ENCODE measurements around the gene LILRA1.
"Not testable (repeated sequence)": the region's sequence is repeated elsewhere in the genome, so short reads cannot be mapped to it uniquely, and the experiment has no call there.

Gene LILRA1

GRCh38 chr19:54624934-54625730 lies 31.7 kb downstream of the LILRA1 start:
- ATAC-seq, DNase-seq: not testable (repeated sequence)

GRCh38 chr19:54626757-54627156 lies 33.3 kb downstream of the LILRA1 start:
- ATAC-seq (no peak), DNase-seq (no peak)

GRCh38 chr19:54627912-54628311 lies 34.5 kb downstream of the LILRA1 start:
- not testable (repeated sequence) for ATAC-seq, DNase-seq

- DNase-seq, ATAC-seq: not testable (repeated sequence)
Measured at GRCh38 chr19:54630262-54630661, 36.8 kb downstream of the LILRA1 start, which contains the start of gene LILRB1. Gene LILRB1 (plus strand): TSS chr19:54630484. CDS start chr19:54631074, 590 bp downstream.

GRCh38 chr19:54630782-54631181 lies 37.4 kb downstream of the LILRA1 start:
- no peak for ATAC-seq
- DNase-seq: no peak

GRCh38 chr19:54631489-54632337 lies 38.3 kb downstream of the LILRA1 start:
- not testable (repeated sequence) for DNase-seq, ATAC-seq

- DNase-seq, ATAC-seq: not testable (repeated sequence)
Measured at GRCh38 chr19:54632517-54632916, 39.1 kb downstream of the LILRA1 start.

GRCh38 chr19:54633401-54633800 lies 40.0 kb downstream of the LILRA1 start:
- peak; percentile 36 for ATAC-seq

GRCh38 chr19:54636081-54636480 lies 42.6 kb downstream of the LILRA1 start:
- ATAC-seq, DNase-seq: not testable (repeated sequence)

More at GRCh38 chr19:54633401-54633800, 40.0 kb downstream of the LILRA1 start:
- no peak for DNase-seq

GRCh38 chr19:54638683-54639082 lies 45.3 kb downstream of the LILRA1 start:
- ATAC-seq (no peak), DNase-seq (no peak)

- ATAC-seq, DNase-seq: not testable (repeated sequence)
Measured at GRCh38 chr19:54642953-54643352, 49.5 kb downstream of the LILRA1 start.

- not testable (repeated sequence) for DNase-seq
Measured at GRCh38 chr19:54643583-54643982, 50.2 kb downstream of the LILRA1 start.

GRCh38 chr19:54644056-54644455 lies 50.6 kb downstream of the LILRA1 start:
- DNase-seq (no peak), ATAC-seq (no peak)

More at GRCh38 chr19:54643583-54643982, 50.2 kb downstream of the LILRA1 start:
- not testable (repeated sequence) for ATAC-seq

GRCh38 chr19:54646331-54646841 lies 53.0 kb downstream of the LILRA1 start:
- ATAC-seq (no peak), DNase-seq (no peak)

GRCh38 chr19:54648129-54648528 lies 54.7 kb downstream of the LILRA1 start:
- DNase-seq (no peak), ATAC-seq (no peak)

- no peak for ATAC-seq
- DNase-seq: no peak
Measured at GRCh38 chr19:54650108-54650655, 56.8 kb downstream of the LILRA1 start.

Measured in stimulated activated naive CD8-positive, alpha-beta T cell treated with anti-CD3 and anti-CD28 coated beads, Interleukin-15, Interleukin-2, amounts not matched to agents 100 U/mL and 50 U/mL, for 24 hours (primary cell).